Osteocyte (in vitro differentiated cells): ENCODE results near the gene RAB44. TPM values are rescaled to one million over a fixed set of nuclear protein-coding genes. Genes with fewer than 3 reads are reported as not detected.

Source experiments
- DNase-seq: peaks from one replicate; pipeline ENCODE4 v3.0.0; 2021; ENCODE audit warnings: mixed read lengths; ENCODE audit not compliant: unreplicated experiment; ENCODE audit errors: extremely low spot score
- H3K27ac Mint-ChIP-seq: one replicate; pipeline ENCODE4 v1.8.0; 2021; ENCODE audit warnings: mild to moderate bottlenecking, mixed read lengths; ENCODE audit not compliant: unreplicated experiment
- H3K27me3 Mint-ChIP-seq: one replicate; pipeline ENCODE4 v1.8.0; 2021; ENCODE audit warnings: mixed read lengths; ENCODE audit not compliant: unreplicated experiment
- H3K36me3 Mint-ChIP-seq: one replicate; pipeline ENCODE4 v1.8.0; 2021; ENCODE audit warnings: mixed read lengths; ENCODE audit not compliant: unreplicated experiment
- H3K4me1 Mint-ChIP-seq: one replicate; pipeline ENCODE4 v1.8.0; 2021; ENCODE audit warnings: mixed read lengths; ENCODE audit not compliant: unreplicated experiment
- H3K4me3 Mint-ChIP-seq: one replicate; pipeline ENCODE4 v1.8.0; 2021; ENCODE audit warnings: mild to moderate bottlenecking, moderate library complexity, mixed read lengths; ENCODE audit not compliant: unreplicated experiment
- H3K9me3 Mint-ChIP-seq: one replicate; pipeline ENCODE4 v1.8.0; 2021; ENCODE audit warnings: mixed read lengths; ENCODE audit not compliant: unreplicated experiment
- total RNA-seq: library from RNA; stranded (reverse); gene quantifications from 2 replicates; pipeline ENCODE4 v1.2.1, GENCODE V29; 2021
- TF ChIP-seq, protein P1 (sequence below): fragments of 200-600 bp; sonication (generic); IDR thresholded peaks from 2 replicates; pipeline ENCODE4 v1.5.0; 2021; ENCODE audit warnings: antibody characterized with exemption, mild to moderate bottlenecking, moderate library complexity

Gene RAB44
- total RNA-seq, 1 donor from 2014 or later: not detected

DNA sequence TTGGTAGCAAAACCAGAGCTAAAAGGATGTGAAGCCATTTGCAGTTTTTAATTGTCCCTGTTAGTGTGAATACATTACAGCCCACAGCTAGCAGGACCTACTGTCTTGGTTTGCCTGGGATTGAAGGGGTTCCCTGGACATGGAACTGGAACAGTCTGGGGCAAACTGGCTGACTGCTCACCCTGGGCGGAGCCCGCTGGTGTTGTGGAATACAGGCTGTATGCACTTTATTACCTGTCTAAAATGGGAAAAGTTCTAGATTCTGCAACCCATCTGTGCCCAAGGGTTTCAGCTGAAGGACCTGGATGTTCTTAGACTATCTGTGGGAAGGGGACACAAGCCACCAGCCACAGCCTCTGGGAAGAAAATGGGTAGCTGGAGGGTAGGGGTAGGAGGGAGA, 31.3 kb upstream of the RAB44 start:
- DNase-seq: no peak
- Mint-ChIP-seq H3K36me3 (no peaks in the 10 kb centered on the region), H3K4me3 (no peak overlapping the region), H3K9me3 (no peaks in the 10 kb centered on the region), H3K27me3 (no peaks in the 10 kb centered on the region), H3K27ac (peak overlapping the region; percentile 95), H3K4me1 (peaks cover 18% of the 10 kb centered on the region)
- TF ChIP-seq, protein P1, sequence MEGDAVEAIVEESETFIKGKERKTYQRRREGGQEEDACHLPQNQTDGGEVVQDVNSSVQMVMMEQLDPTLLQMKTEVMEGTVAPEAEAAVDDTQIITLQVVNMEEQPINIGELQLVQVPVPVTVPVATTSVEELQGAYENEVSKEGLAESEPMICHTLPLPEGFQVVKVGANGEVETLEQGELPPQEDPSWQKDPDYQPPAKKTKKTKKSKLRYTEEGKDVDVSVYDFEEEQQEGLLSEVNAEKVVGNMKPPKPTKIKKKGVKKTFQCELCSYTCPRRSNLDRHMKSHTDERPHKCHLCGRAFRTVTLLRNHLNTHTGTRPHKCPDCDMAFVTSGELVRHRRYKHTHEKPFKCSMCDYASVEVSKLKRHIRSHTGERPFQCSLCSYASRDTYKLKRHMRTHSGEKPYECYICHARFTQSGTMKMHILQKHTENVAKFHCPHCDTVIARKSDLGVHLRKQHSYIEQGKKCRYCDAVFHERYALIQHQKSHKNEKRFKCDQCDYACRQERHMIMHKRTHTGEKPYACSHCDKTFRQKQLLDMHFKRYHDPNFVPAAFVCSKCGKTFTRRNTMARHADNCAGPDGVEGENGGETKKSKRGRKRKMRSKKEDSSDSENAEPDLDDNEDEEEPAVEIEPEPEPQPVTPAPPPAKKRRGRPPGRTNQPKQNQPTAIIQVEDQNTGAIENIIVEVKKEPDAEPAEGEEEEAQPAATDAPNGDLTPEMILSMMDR: no peak

DNA sequence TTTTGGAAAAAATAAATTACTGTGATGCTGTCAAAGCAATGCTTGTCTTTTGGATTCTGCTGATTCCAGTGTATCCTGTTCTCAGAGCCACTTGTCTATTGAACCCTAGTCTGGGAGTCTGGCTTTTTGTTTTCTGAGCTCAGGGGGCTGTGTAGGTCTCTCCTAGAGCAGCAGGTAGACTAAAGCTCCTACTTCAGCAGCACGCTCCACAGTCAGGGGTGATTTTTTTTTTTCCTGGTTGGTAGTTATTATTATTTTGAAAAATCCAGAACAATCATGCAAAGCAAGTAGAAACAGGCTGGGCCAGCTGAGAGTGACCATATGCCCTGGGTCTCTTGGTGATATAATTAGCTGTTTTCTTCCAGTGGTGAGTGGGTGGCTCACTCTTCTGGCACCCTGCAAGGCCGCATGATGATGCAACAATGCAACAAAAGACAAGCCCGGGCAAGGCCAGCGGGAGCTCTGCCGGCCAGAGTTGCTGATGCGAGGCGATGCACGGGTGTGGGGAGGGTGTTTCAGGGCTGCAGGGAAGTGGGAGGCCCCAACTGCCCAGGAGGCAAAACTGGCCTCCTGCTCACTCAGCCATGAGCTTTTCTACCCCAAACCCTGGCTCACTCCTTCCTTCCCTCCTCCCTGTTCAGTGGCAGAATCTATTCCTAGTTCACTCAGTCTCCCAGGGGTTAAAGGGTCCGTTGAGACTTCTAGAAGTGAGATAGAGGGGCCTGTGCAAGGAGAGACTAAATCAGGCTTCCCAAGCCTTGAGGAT, 30.6 kb upstream of the RAB44 start:
- Mint-ChIP-seq H3K27me3 (no peaks in the 10 kb centered on the region), H3K4me1 (peaks cover 18% of the 10 kb centered on the region), H3K27ac (peak overlapping the region; percentile 95), H3K4me3 (peak overlapping the region; percentile 7), H3K36me3 (no peaks in the 10 kb centered on the region), H3K9me3 (no peaks in the 10 kb centered on the region)
- TF ChIP-seq, protein P1: no peak
- peak; percentile 91 for DNase-seq

DNA sequence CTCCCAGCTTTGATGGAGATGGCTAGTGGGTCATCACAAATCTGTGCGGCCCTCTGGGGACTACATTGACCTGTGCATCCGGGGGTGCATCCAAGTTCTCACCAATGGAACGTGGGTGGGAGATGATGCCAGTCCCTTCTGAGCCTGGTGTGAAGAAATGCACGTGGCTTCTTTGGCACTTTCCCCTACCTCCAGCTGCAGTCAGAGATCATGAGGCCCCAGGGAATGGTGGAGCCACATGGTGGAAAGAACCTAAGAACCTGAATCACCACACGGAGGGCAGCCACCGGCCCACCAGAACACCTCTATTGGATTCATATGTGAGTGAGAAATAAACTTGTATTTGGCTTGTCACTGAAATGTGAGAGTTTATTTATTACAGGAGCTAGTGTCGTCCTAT, 29.0 kb upstream of the RAB44 start:
- Mint-ChIP-seq H3K4me3 (no peak overlapping the region), H3K4me1 (peaks cover 20% of the 10 kb centered on the region), H3K27me3 (no peaks in the 10 kb centered on the region), H3K36me3 (no peaks in the 10 kb centered on the region), H3K27ac (no peak overlapping the region), H3K9me3 (no peaks in the 10 kb centered on the region)
- TF ChIP-seq, protein P1: no peak
- no peak for DNase-seq

DNA sequence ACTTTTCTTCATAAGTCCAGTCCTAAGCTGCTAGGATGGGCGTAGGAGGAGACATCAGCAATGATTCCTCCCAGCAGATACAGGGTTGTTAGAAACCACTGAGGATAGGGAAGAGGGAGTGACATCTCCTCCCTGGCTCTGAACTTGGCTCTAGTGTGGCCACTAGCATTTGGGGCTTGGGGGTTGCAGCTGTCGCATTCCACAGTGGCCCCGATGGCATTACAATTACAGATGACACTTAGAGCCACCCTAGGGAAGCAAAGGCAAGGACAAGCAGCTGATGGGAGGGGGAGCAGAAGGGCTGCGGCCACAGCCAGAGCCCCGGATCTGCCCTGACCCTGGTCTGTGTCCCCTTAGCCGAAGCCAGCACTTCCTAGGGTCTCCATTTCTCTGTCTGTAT, 28.6 kb upstream of the RAB44 start:
- TF ChIP-seq, protein P1: no peak
- H3K4me1 Mint-ChIP-seq: peaks cover 24% of the 10 kb centered on the region
- H3K27me3 Mint-ChIP-seq: no peaks in the 10 kb centered on the region
- no peaks in the 10 kb centered on the region for H3K36me3 Mint-ChIP-seq
- no peaks in the 10 kb centered on the region for H3K9me3 Mint-ChIP-seq
- no peak for DNase-seq
- no peak overlapping the region for H3K4me3 Mint-ChIP-seq
- H3K27ac Mint-ChIP-seq: no peak overlapping the region

DNA sequence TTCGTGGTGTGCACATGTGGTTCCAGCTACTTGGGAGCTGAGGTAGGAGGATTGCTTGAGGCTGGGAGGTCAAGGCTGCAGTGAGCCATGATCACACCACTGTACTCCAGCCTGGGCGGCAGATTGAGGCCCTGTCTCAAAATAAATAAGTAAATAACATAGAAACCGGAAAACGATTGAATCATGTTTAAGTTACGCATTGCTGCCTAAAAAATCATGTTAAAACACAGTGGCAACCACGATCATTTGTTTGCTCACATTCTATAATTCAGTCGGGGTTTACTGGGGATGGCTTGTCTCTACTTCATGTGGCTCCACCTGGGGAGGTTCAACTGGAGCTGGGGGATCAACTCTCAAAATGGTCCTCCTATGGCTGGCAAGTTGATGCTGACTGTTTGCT, 27.4 kb upstream of the RAB44 start:
- TF ChIP-seq, protein P1: no peak
- H3K36me3 Mint-ChIP-seq: no peaks in the 10 kb centered on the region
- H3K27ac Mint-ChIP-seq: no peak overlapping the region
- no peak overlapping the region for H3K4me3 Mint-ChIP-seq
- H3K4me1 Mint-ChIP-seq: peaks cover 26% of the 10 kb centered on the region
- DNase-seq: no peak
- H3K27me3 Mint-ChIP-seq: no peaks in the 10 kb centered on the region
- no peaks in the 10 kb centered on the region for H3K9me3 Mint-ChIP-seq
